Measurements from ENCODE around the gene CREM.
A peak's percentile ranks its signal among the peaks of the same experiment; 100 is the strongest.

Gene CREM

DNA sequence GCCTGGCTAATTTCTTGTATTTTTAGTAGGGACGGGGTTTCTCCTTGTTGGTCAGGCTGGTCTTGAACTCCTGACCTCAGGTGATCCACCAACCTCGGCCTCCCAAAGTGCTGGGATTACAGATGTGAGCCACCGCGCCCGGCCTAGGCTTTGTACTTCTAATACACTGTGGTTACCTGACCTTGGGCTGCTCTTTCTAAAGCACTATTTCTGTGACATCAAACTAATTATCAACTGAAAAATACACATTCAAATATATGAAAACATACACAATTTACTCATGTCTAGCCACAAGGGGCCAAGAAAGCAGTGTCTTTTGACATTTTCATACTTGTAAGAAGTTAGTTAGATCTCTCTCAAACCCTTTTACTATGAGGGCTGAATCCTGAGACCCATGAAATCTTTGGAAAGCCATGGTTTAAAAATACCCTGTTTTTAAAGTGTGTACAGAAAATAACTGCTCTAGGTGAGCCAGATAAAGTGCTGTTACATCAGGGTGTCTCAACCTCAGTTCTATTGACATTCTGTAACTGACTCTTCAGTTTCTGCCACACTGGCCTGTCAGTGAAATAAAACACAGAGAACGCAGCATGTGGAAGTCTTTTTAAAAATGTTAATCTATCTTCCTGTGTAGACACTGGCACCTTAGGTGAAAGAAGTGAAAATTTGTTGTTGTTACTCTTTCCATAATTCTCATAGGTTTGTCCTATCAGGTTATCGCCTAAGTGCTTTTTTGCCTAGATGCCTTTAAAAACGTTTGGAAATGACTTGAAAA, 58.8 kb downstream of the CREM start:
- no peak for DNase-seq (ENCODE audit: low read depth in 1 of 2, low spot score in 1 of 2)
- no peak overlapping the region for H3K27ac ChIP-seq (replicated peaks)
- TF ChIP-seq POLR2AphosphoS5 (IDR thresholded peaks at IDR 0.05; ENCODE audit: low read depth) (no peak), SPI1 (IDR thresholded peaks at IDR 0.05; ENCODE audit: borderline replicate concordance, low read depth) (no peak), GABPA (IDR thresholded peaks at IDR 0.05; ENCODE audit: low read depth) (no peak)
- TF ChIP-seq, protein P1, sequence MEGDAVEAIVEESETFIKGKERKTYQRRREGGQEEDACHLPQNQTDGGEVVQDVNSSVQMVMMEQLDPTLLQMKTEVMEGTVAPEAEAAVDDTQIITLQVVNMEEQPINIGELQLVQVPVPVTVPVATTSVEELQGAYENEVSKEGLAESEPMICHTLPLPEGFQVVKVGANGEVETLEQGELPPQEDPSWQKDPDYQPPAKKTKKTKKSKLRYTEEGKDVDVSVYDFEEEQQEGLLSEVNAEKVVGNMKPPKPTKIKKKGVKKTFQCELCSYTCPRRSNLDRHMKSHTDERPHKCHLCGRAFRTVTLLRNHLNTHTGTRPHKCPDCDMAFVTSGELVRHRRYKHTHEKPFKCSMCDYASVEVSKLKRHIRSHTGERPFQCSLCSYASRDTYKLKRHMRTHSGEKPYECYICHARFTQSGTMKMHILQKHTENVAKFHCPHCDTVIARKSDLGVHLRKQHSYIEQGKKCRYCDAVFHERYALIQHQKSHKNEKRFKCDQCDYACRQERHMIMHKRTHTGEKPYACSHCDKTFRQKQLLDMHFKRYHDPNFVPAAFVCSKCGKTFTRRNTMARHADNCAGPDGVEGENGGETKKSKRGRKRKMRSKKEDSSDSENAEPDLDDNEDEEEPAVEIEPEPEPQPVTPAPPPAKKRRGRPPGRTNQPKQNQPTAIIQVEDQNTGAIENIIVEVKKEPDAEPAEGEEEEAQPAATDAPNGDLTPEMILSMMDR (IDR thresholded peaks at IDR 0.05; ENCODE audit: insufficient read depth, low read length), result no peak
- TF ChIP-seq, protein P2, sequence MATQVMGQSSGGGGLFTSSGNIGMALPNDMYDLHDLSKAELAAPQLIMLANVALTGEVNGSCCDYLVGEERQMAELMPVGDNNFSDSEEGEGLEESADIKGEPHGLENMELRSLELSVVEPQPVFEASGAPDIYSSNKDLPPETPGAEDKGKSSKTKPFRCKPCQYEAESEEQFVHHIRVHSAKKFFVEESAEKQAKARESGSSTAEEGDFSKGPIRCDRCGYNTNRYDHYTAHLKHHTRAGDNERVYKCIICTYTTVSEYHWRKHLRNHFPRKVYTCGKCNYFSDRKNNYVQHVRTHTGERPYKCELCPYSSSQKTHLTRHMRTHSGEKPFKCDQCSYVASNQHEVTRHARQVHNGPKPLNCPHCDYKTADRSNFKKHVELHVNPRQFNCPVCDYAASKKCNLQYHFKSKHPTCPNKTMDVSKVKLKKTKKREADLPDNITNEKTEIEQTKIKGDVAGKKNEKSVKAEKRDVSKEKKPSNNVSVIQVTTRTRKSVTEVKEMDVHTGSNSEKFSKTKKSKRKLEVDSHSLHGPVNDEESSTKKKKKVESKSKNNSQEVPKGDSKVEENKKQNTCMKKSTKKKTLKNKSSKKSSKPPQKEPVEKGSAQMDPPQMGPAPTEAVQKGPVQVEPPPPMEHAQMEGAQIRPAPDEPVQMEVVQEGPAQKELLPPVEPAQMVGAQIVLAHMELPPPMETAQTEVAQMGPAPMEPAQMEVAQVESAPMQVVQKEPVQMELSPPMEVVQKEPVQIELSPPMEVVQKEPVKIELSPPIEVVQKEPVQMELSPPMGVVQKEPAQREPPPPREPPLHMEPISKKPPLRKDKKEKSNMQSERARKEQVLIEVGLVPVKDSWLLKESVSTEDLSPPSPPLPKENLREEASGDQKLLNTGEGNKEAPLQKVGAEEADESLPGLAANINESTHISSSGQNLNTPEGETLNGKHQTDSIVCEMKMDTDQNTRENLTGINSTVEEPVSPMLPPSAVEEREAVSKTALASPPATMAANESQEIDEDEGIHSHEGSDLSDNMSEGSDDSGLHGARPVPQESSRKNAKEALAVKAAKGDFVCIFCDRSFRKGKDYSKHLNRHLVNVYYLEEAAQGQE (IDR thresholded peaks at IDR 0.05; ENCODE audit: insufficient replicate concordance, low read depth), result no peak
- no peak overlapping the region for H3K4me3 ChIP-seq (replicated peaks; ENCODE audit: insufficient read depth, low read length)
- no peaks in the 10 kb centered on the region for H3K27me3 ChIP-seq (ENCODE audit: insufficient read depth, poor library complexity, severe bottlenecking)

DNA sequence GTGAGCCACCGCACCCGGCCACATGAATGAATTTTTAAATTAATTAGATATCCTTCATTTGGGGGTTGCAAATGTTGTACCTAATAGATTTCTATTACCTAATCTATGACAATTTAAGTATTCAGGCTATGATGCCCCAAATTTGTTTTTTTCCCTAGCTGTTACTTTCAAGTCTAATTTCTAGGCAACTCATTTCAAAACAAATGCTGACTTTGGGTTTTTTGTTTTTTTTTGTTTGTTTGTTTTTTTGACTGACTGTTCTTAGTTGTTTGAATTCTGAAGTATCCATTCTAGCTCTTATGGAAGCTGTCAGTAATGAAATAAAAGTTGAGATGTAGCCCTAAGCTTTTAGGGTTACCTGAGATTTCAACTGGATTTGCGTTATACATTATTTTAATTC, 62.3 kb downstream of the CREM start:
- no peak for DNase-seq (ENCODE audit: low read depth in 1 of 2, low spot score in 1 of 2)
- TF ChIP-seq SPI1 (IDR thresholded peaks at IDR 0.05; ENCODE audit: borderline replicate concordance, low read depth) (no peak), GABPA (IDR thresholded peaks at IDR 0.05; ENCODE audit: low read depth) (no peak), POLR2AphosphoS5 (IDR thresholded peaks at IDR 0.05; ENCODE audit: low read depth) (no peak)
- TF ChIP-seq, protein P1 (IDR thresholded peaks at IDR 0.05; ENCODE audit: insufficient read depth, low read length), result no peak
- TF ChIP-seq, protein P2 (IDR thresholded peaks at IDR 0.05; ENCODE audit: insufficient replicate concordance, low read depth), result no peak

DNA sequence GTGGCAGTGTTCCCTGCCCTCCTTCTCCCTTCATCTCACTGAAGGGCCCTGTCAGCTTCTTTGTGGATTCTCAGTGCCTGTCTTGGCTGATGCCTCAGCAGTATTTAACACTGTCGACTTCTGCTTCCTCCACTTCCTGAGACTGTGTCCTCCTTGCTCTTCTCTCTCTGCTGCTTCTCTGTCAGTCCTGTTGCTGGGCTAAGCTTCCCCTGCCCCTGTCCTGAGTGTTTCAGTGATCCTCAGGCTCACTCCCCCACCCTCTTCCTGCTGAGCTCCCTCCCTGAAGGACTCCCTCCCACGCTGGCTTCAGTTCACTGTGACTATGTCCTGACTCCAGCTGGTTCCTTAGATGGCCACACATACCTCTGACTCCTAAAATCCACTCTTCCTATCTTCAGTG, 64.9 kb downstream of the CREM start:
- peak in 1 of 2 experiments; percentile 25 for DNase-seq (ENCODE audit: low read depth in 1 of 2, low spot score in 1 of 2)
- no peak overlapping the region for H3K4me3 ChIP-seq (replicated peaks; ENCODE audit: insufficient read depth, low read length)
- no peaks in the 10 kb centered on the region for H3K27me3 ChIP-seq (ENCODE audit: insufficient read depth, poor library complexity, severe bottlenecking)
- no peak overlapping the region for H3K27ac ChIP-seq (replicated peaks)
- TF ChIP-seq, protein P2 (IDR thresholded peaks at IDR 0.05; ENCODE audit: insufficient replicate concordance, low read depth), result no peak
- TF ChIP-seq POLR2AphosphoS5 (IDR thresholded peaks at IDR 0.05; ENCODE audit: low read depth) (no peak), GABPA (IDR thresholded peaks at IDR 0.05; ENCODE audit: low read depth) (no peak), SPI1 (IDR thresholded peaks at IDR 0.05; ENCODE audit: borderline replicate concordance, low read depth) (no peak)
- TF ChIP-seq, protein P1 (IDR thresholded peaks at IDR 0.05; ENCODE audit: insufficient read depth, low read length), result no peak

More for the DNA sequence above, 62.3 kb downstream of the CREM start:
- Histone ChIP-seq H3K27me3 (ENCODE audit: insufficient read depth, poor library complexity, severe bottlenecking) (no peaks in the 10 kb centered on the region), H3K4me3 (replicated peaks; ENCODE audit: insufficient read depth, low read length) (no peak overlapping the region), H3K27ac (replicated peaks) (no peak overlapping the region)
